WTC11 (cell line): ENCODE measurements around the gene COX19. TPM values are rescaled to one million over a fixed set of nuclear protein-coding genes. Genes with fewer than 3 reads are reported as not detected.

Experiments used
- ATAC-seq: fragments of 200-7000 bp; cut with Tn5 transposase; 2 replicates; pipeline ENCODE4 v1.10.0; 2021; ENCODE audit warnings: mild to moderate bottlenecking, moderate library complexity
- CTCF ChIA-PET: fragments of 300-600 bp; sonication (Branson Sonifier 250); formaldehyde crosslinking; loops from one replicate; lab custom pipeline; 2021; ENCODE audit warnings: antibody characterized with exemption; lab: Charles Lee
- POLR2A ChIA-PET: fragments of 350-600 bp; sonication (Branson Sonifier 250); formaldehyde crosslinking; loops from one replicate; lab custom pipeline; 2021; ENCODE audit warnings: antibody characterized with exemption; lab: Charles Lee
- DNase-seq: peaks from one replicate; pipeline ENCODE4 v3.0.0; 2021; ENCODE audit warnings: low spot score
- H3K27ac Mint-ChIP-seq: 2 replicates; pipeline ENCODE4 v1.8.0; 2021; ENCODE audit warnings: mixed read lengths
- H3K27me3 Mint-ChIP-seq: 2 replicates; pipeline ENCODE4 v1.8.0; 2021; ENCODE audit warnings: low read depth, mild to moderate bottlenecking, moderate library complexity, mixed read lengths
- H3K36me3 Mint-ChIP-seq: 2 replicates; pipeline ENCODE4 v1.8.0; 2021; ENCODE audit warnings: mixed read lengths
- H3K4me1 Mint-ChIP-seq: 2 replicates; pipeline ENCODE4 v1.8.0; 2022; ENCODE audit warnings: mixed read lengths
- H3K4me3 Mint-ChIP-seq: 2 replicates; pipeline ENCODE4 v1.8.0; 2021; ENCODE audit warnings: mild to moderate bottlenecking, moderate library complexity, mixed read lengths
- H3K9me3 Mint-ChIP-seq: 2 replicates; pipeline ENCODE4 v1.8.0; 2021; ENCODE audit warnings: mixed read lengths
- ESRRA ChIP-seq: sonication (generic); formaldehyde crosslinking; IDR thresholded peaks from 2 replicates; pipeline ENCODE4 v1.8.1; 2022; ENCODE audit warnings: mild to moderate bottlenecking, missing genetic modification reagents, borderline replicate concordance
- GABPB1 ChIP-seq: sonication (generic); formaldehyde crosslinking; IDR thresholded peaks from 2 replicates; pipeline ENCODE4 v1.8.1; 2023; ENCODE audit warnings: mild to moderate bottlenecking, missing genetic modification reagents
- JAZF1 ChIP-seq: fragments of 250-450 bp; sonication (Bioruptor Pico); IDR thresholded peaks from 2 replicates; pipeline ENCODE4 v1.9.0; 2021; ENCODE audit warnings: moderate library complexity, mild to moderate bottlenecking, inconsistent platforms
- KAT7 ChIP-seq: sonication (generic); formaldehyde crosslinking; IDR thresholded peaks from 2 replicates; pipeline ENCODE4 v1.8.1; 2023; ENCODE audit warnings: missing genetic modification reagents, mild to moderate bottlenecking, borderline replicate concordance
- MAX ChIP-seq: sonication (generic); formaldehyde crosslinking; IDR thresholded peaks from 2 replicates; pipeline ENCODE4 v1.8.0; 2022; ENCODE audit warnings: mild to moderate bottlenecking, missing genetic modification reagents
- OVOL2 ChIP-seq: fragments of 250-450 bp; sonication (Bioruptor Pico); IDR thresholded peaks from 2 replicates; pipeline ENCODE4 v1.9.0; 2021; ENCODE audit warnings: mild to moderate bottlenecking, borderline replicate concordance
- RELA ChIP-seq: sonication (generic); formaldehyde crosslinking; IDR thresholded peaks from 2 replicates; pipeline ENCODE4 v1.8.1; 2022; ENCODE audit warnings: missing genetic modification reagents, mild to moderate bottlenecking, borderline replicate concordance
- SOX15 ChIP-seq: fragments of 250-450 bp; sonication (Bioruptor Pico); IDR thresholded peaks from 2 replicates; pipeline ENCODE4 v1.9.0; 2021; ENCODE audit warnings: mild to moderate bottlenecking
- TCF7 ChIP-seq: sonication (generic); formaldehyde crosslinking; IDR thresholded peaks from 2 replicates; pipeline ENCODE4 v1.8.0; 2022; ENCODE audit warnings: mild to moderate bottlenecking, low read depth, missing genetic modification reagents, moderate library complexity
- USF1 ChIP-seq: sonication (generic); formaldehyde crosslinking; IDR thresholded peaks from 2 replicates; pipeline ENCODE4 v1.8.0; 2022; ENCODE audit warnings: mild to moderate bottlenecking, missing genetic modification reagents
- ZNF281 ChIP-seq: sonication (generic); formaldehyde crosslinking; IDR thresholded peaks from 2 replicates; pipeline ENCODE4 v1.8.0; 2023; ENCODE audit warnings: mild to moderate bottlenecking, missing genetic modification reagents
- ZNF512 ChIP-seq: sonication (generic); formaldehyde crosslinking; IDR thresholded peaks from 2 replicates; pipeline ENCODE4 v1.8.1; 2022; ENCODE audit warnings: missing genetic modification reagents, borderline replicate concordance
- total RNA-seq: library from RNA; stranded (reverse); gene quantifications from 3 replicates; pipeline ENCODE4 v1.2.3, GENCODE V29; 2021
- TF ChIP-seq, protein P1 (sequence below): fragments of 250-450 bp; sonication (Bioruptor Pico); IDR thresholded peaks from 2 replicates; pipeline ENCODE4 v1.9.0; 2021; ENCODE audit warnings: mild to moderate bottlenecking
- TF ChIP-seq, protein P2 (sequence below): sonication (generic); formaldehyde crosslinking; IDR thresholded peaks from 2 replicates; pipeline ENCODE4 v1.8.1; 2023; ENCODE audit warnings: mild to moderate bottlenecking, missing genetic modification reagents
- TF ChIP-seq, protein P3 (sequence below): sonication (generic); formaldehyde crosslinking; IDR thresholded peaks from 2 replicates; pipeline ENCODE4 v1.8.1; 2022; ENCODE audit warnings: mild to moderate bottlenecking, missing genetic modification reagents, moderate library complexity, borderline replicate concordance
- TF ChIP-seq, protein P4 (sequence below): sonication (generic); formaldehyde crosslinking; IDR thresholded peaks from 2 replicates; pipeline ENCODE4 v1.8.1; 2023; ENCODE audit warnings: mild to moderate bottlenecking, missing genetic modification reagents

The COX19 gene
- total RNA-seq, 1 experiment from 2014 or later = 13.2 TPM

GRCh38 chr7:987909-988308 is 12.6 kb upstream of the COX19 start:
- CTCF ChIA-PET = interaction anchor here (0.8 to 1.6 kb wide), 6 partner anchors 13 to 195 kb away, joined by 3 to 5 read pairs (median 3); partner anchors contain the start of gene COX19
- H3K9me3 Mint-ChIP-seq = no peaks in the 10 kb centered on the region
- TF ChIP-seq GABPB1 (CRISPR knock-in tag) = no peak
- no peak for TF ChIP-seq ESRRA
- no peak for TF ChIP-seq TCF7 (CRISPR knock-in tag)
- TF ChIP-seq, protein P1, sequence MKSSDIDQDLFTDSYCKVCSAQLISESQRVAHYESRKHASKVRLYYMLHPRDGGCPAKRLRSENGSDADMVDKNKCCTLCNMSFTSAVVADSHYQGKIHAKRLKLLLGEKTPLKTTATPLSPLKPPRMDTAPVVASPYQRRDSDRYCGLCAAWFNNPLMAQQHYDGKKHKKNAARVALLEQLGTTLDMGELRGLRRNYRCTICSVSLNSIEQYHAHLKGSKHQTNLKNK = no peak
- TF ChIP-seq, protein P2, sequence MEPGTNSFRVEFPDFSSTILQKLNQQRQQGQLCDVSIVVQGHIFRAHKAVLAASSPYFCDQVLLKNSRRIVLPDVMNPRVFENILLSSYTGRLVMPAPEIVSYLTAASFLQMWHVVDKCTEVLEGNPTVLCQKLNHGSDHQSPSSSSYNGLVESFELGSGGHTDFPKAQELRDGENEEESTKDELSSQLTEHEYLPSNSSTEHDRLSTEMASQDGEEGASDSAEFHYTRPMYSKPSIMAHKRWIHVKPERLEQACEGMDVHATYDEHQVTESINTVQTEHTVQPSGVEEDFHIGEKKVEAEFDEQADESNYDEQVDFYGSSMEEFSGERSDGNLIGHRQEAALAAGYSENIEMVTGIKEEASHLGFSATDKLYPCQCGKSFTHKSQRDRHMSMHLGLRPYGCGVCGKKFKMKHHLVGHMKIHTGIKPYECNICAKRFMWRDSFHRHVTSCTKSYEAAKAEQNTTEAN (CRISPR knock-in tag) = no peak
- no peak for TF ChIP-seq JAZF1 (CRISPR knock-in tag)
- TF ChIP-seq SOX15 (CRISPR knock-in tag) = no peak
- TF ChIP-seq MAX (CRISPR knock-in tag) = no peak
- TF ChIP-seq ZNF512 (CRISPR knock-in tag) = no peak
- no peak for TF ChIP-seq KAT7 (CRISPR knock-in tag)
- TF ChIP-seq OVOL2 (CRISPR knock-in tag) = no peak
- TF ChIP-seq, protein P3, sequence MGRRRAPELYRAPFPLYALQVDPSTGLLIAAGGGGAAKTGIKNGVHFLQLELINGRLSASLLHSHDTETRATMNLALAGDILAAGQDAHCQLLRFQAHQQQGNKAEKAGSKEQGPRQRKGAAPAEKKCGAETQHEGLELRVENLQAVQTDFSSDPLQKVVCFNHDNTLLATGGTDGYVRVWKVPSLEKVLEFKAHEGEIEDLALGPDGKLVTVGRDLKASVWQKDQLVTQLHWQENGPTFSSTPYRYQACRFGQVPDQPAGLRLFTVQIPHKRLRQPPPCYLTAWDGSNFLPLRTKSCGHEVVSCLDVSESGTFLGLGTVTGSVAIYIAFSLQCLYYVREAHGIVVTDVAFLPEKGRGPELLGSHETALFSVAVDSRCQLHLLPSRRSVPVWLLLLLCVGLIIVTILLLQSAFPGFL = no peak

DNA sequence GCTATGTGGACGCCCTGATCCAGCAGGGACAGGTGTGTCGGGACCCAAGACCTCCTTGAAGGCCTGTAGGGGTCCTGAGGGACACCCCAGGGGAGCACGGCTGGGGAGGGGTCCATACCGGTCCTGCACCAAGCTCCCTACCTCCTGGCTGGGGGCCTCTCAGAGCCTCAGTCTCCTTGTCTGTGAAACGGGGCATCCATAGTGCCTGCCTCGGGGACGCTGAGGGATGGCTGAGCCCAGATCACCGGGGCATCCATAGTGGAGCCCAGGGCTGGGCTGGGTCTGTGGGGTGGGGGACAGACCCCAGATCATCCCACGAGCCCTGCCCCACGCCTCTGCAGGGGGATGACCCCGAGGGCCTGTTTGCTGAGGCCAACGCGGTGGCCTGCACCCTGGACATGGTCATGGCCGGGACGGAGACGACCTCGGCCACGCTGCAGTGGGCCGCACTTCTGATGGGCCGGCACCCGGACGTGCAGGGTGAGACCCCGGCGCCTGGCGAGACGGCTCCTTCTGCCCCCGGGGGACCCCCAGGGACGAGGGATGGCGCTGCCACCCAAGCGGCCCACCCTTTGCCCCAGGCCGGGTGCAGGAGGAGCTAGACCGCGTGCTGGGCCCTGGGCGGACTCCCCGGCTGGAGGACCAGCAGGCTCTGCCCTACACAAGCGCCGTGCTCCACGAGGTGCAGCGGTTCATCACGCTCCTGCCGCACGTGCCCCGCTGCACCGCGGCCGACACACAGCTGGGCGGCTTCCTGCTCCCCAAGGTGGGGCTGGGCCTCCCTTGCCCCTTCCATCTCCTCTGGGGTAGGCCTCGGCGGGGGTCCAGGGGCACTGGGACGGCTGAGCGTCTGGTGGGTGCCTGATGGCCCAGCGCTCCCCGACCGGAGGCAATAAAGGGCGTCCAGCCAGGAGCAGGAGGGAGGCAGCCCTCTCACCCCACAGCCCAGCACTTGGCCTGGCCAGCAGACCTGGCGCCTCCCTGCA is 11.7 kb upstream of the COX19 start:
- TF ChIP-seq USF1 (no peak), RELA (no peak), ZNF281 (CRISPR knock-in tag) (no peak)
- TF ChIP-seq, protein P4, sequence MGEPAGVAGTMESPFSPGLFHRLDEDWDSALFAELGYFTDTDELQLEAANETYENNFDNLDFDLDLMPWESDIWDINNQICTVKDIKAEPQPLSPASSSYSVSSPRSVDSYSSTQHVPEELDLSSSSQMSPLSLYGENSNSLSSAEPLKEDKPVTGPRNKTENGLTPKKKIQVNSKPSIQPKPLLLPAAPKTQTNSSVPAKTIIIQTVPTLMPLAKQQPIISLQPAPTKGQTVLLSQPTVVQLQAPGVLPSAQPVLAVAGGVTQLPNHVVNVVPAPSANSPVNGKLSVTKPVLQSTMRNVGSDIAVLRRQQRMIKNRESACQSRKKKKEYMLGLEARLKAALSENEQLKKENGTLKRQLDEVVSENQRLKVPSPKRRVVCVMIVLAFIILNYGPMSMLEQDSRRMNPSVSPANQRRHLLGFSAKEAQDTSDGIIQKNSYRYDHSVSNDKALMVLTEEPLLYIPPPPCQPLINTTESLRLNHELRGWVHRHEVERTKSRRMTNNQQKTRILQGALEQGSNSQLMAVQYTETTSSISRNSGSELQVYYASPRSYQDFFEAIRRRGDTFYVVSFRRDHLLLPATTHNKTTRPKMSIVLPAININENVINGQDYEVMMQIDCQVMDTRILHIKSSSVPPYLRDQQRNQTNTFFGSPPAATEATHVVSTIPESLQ (CRISPR knock-in tag) = no peak
- no peaks in the 10 kb centered on the region for H3K4me1 Mint-ChIP-seq
- H3K27ac Mint-ChIP-seq = peak overlapping the region; percentile 23; the same call in 1 of the 2 replicates
- ATAC-seq (no peak), DNase-seq (no peak)
- ChIA-PET CTCF (interaction anchor here (0.6 kb wide), 1 partner anchor 79 kb away, joined by 3 read pairs; no protein-coding TSS in a partner anchor), POLR2A (no interaction called here)
- H3K4me3 Mint-ChIP-seq = no peak overlapping the region
- H3K27me3 Mint-ChIP-seq = no peaks in the 10 kb centered on the region
- no peaks in the 10 kb centered on the region for H3K9me3 Mint-ChIP-seq
- H3K36me3 Mint-ChIP-seq = no peaks in the 10 kb centered on the region

More at GRCh38 chr7:987909-988308, 12.6 kb upstream of the COX19 start:
- Mint-ChIP-seq H3K27ac (no peak overlapping the region), H3K4me3 (no peak overlapping the region), H3K36me3 (no peaks in the 10 kb centered on the region), H3K4me1 (no peaks in the 10 kb centered on the region), H3K27me3 (no peaks in the 10 kb centered on the region)
- no peak for DNase-seq
- no peak for ATAC-seq
- POLR2A ChIA-PET = interaction anchor here (0.5 kb wide), 1 partner anchor 1470 kb away, joined by 4 read pairs; no protein-coding TSS in a partner anchor
